Mucosa of rectum (tissue), 2 donors: ENCODE results near the gene ACSBG1.

Experiments used
- H3K27ac ChIP-seq, 2 donors: one replicate each; pipeline ENCODE4 v1.7.0; 2013; ENCODE audit warnings: inconsistent platforms in 2 of 2, low read depth in 2 of 2, low read length in 2 of 2
- H3K27me3 ChIP-seq, 2 donors: one replicate each; pipeline ENCODE4 v1.7.0; 2013; ENCODE audit warnings: low read length in 2 of 2; ENCODE audit not compliant: control insufficient read depth in 2 of 2, insufficient read depth in 2 of 2
- H3K36me3 ChIP-seq, 2 donors: one replicate each; pipeline ENCODE4 v1.7.0; 2013; ENCODE audit warnings: low read length in 2 of 2; ENCODE audit not compliant: control insufficient read depth in 2 of 2, insufficient read depth in 2 of 2
- H3K4me1 ChIP-seq, 2 donors: one replicate each; pipeline ENCODE4 v1.7.0; 2013; ENCODE audit warnings: low read length in 2 of 2, mild to moderate bottlenecking in 1 of 2; ENCODE audit not compliant: control insufficient read depth in 2 of 2, insufficient read depth in 2 of 2
- H3K4me3 ChIP-seq, 2 donors: one replicate each; pipeline ENCODE4 v1.7.0; 2013; ENCODE audit warnings: low read length in 2 of 2
- H3K9ac ChIP-seq, 2 donors: one replicate each; pipeline ENCODE4 v1.7.0; 2013; ENCODE audit warnings: low read length in 2 of 2, low read depth in 1 of 2, mild to moderate bottlenecking in 1 of 2
- H3K9me3 ChIP-seq, 2 donors: one replicate each; pipeline ENCODE4 v1.7.0; 2013; ENCODE audit warnings: low read length in 2 of 2; ENCODE audit not compliant: control insufficient read depth in 2 of 2
- donor health status: healthy.
- donor health status: Normal muscosa, but diverticular disease.

Gene ACSBG1

GRCh38 chr15:78192826-78193594 is 41.4 kb downstream of the ACSBG1 start:
- no peaks in the 10 kb centered on the region for H3K9me3 ChIP-seq
- no peaks in the 10 kb centered on the region for H3K36me3 ChIP-seq
- no peaks in the 10 kb centered on the region for H3K4me1 ChIP-seq
- H3K27me3 ChIP-seq: no peaks in the 10 kb centered on the region
- no peak overlapping the region for H3K27ac ChIP-seq
- H3K4me3 ChIP-seq: no peak overlapping the region
- no peak overlapping the region for H3K9ac ChIP-seq

DNA sequence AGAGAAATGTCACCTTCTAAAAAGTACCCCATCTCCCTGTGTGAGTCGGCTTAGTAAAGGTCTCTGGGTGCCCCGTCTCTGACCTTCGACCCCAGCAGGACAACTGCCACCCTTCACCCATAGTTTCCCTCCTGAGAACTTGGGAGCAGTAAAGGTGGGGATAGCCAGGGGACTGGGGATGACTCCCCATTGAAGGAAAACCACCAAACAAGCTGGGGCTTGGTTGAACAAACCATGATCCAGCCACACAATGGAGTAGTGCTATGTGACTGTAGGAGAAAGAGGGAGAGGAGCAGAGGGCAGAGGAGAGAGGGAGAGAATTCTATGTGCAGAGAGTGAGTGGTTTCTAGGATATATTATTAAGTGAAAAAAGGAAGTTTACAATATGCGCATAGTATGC is 51.5 kb downstream of the ACSBG1 start:
- no peak overlapping the region for H3K4me3 ChIP-seq
- no peaks in the 10 kb centered on the region for H3K27me3 ChIP-seq
- no peaks in the 10 kb centered on the region for H3K4me1 ChIP-seq
- H3K9ac ChIP-seq: no peak overlapping the region
- no peak overlapping the region for H3K27ac ChIP-seq
- H3K36me3 ChIP-seq: no peaks in the 10 kb centered on the region
- H3K9me3 ChIP-seq: no peaks in the 10 kb centered on the region

DNA sequence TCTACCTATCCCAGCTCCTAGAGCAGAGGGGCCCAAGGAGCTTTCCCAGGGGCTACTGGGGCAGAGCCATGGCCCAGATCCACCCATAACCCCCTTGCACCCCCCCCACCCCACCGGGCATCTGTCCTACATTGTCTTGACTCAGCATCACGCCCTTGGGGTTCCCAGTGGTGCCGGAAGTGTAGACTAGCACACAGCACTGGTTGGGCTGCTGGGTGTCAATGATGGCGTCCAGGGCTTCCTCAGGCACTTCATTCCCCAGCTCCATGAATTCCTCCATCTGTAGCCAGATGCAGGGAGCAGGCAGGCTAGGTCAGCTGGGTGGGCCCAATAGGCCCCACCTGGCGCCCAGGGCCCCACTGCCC is 52.0 kb downstream of the ACSBG1 start:
- no peaks in the 10 kb centered on the region for H3K9me3 ChIP-seq
- H3K27me3 ChIP-seq: no peaks in the 10 kb centered on the region
- H3K27ac ChIP-seq: no peak overlapping the region
- H3K9ac ChIP-seq: no peak overlapping the region
- no peaks in the 10 kb centered on the region for H3K4me1 ChIP-seq
- no peak overlapping the region for H3K4me3 ChIP-seq
- H3K36me3 ChIP-seq: no peaks in the 10 kb centered on the region

DNA sequence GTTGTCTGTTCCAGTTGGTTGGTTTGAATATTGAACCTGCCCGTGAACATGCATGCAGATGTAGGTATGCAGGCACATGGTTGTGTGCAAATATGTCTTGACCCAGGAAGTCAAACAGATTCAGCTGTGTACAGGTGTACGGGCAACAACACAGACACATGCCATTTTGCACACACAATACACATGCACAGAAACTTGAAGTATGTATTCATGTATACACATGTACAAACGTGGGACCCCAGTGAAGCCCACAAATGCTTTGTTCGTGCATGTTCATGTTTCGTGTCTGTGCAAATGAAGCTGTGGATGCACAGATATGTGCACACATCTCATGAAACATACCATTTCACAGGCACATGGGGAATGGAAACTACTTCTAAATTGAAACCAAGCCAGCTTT is 54.5 kb downstream of the ACSBG1 start:
- Histone ChIP-seq H3K4me1 (no peaks in the 10 kb centered on the region), H3K9me3 (no peaks in the 10 kb centered on the region), H3K36me3 (no peaks in the 10 kb centered on the region), H3K9ac (no peak overlapping the region), H3K27ac (no peak overlapping the region), H3K27me3 (no peaks in the 10 kb centered on the region), H3K4me3 (no peak overlapping the region)

DNA sequence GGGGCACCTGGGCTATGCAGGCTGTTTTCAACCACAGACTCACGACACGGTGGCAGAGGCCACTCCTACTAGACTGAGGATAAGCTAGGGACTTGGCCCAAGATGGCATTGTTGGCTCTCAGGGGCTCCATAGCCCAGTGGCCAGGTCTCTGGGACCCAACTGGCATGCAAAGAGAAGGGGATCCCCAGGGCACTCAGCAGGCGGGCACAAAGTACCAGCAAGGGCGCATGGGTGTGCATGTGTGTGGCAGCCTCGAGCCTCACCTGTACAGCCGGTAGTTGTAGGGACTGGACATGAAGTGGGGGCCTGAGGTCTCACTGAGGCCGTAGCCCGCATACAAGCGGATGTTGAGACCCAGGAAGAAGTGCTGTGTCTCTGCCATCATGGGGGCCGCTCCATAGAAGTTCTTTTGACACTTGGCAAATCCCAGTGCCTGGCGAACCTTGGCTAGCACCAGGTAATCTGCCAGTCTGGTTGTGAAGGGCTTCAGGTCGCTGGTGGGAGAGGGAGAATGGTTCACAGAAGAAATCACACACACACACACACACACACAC is 55.0 kb downstream of the ACSBG1 start:
- Histone ChIP-seq H3K9me3 (no peaks in the 10 kb centered on the region), H3K4me3 (no peak overlapping the region), H3K27ac (no peak overlapping the region), H3K4me1 (peaks cover 0 to 4% of the 10 kb centered on the region in 2 donors), H3K9ac (no peak overlapping the region), H3K27me3 (no peaks in the 10 kb centered on the region), H3K36me3 (no peaks in the 10 kb centered on the region)

DNA sequence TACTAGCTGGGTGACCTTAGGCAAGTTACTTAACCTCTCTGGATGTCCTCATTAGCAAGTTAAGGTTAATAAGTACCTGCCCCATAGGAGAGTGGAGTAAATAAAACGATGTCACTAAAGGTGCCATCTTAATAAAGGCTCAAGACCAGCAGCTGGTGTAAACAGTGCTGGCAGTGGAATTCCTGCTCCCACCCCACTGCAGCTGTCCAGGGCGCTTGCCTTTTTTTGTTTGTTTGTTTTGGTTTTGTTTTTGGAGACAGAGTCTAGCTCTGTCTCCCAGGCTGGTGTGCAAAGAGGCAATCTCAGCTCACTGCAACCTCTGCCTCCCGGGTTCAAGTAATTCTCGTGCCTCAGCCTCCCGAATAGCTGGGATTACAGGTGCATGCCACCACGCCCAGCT is 56.3 kb downstream of the ACSBG1 start:
- Histone ChIP-seq H3K27me3 (no peaks in the 10 kb centered on the region), H3K36me3 (no peaks in the 10 kb centered on the region), H3K9me3 (no peaks in the 10 kb centered on the region), H3K9ac (no peak overlapping the region), H3K4me1 (peaks cover 4 to 8% of the 10 kb centered on the region in 2 donors), H3K27ac (no peak overlapping the region), H3K4me3 (no peak overlapping the region)

- Histone ChIP-seq H3K9me3 (no peaks in the 10 kb centered on the region), H3K27me3 (no peaks in the 10 kb centered on the region), H3K9ac (no peak overlapping the region), H3K27ac (no peak overlapping the region), H3K4me3 (no peak overlapping the region), H3K4me1 (peaks cover 4 to 8% of the 10 kb centered on the region in 2 donors), H3K36me3 (peaks cover 3 to 4% of the 10 kb centered on the region in 2 donors)
Observed at GRCh38 chr15:78177447-78177873, 56.9 kb downstream of the ACSBG1 start.

DNA sequence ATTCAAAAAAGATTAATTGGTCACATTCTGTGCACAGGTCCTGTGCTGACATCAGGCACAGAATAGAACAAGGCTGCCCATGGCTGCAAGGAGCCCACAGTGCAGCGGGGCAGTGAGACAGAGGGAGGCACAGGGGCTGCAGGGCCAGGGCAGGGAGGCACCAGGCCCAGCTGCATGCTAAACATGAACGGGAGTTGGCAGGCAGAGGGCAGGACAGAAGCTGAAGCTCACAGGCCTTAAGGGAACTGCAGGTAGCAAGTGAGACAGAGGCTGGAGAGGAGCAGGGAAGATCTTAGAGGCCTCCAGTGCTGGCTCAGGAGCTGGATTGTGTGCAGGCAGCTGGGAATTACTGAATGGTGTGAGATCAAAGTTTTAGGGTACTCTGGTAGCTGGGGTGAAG is 59.0 kb downstream of the ACSBG1 start:
- Histone ChIP-seq H3K4me3 (no peak overlapping the region), H3K36me3 (peaks cover 20 to 24% of the 10 kb centered on the region in 2 donors), H3K9ac (no peak overlapping the region), H3K4me1 (peaks cover 4 to 8% of the 10 kb centered on the region in 2 donors), H3K27me3 (no peaks in the 10 kb centered on the region), H3K9me3 (no peaks in the 10 kb centered on the region), H3K27ac (no peak overlapping the region)

GRCh38 chr15:78174401-78174800 is 60.0 kb downstream of the ACSBG1 start:
- Histone ChIP-seq H3K4me1 (peaks cover 4 to 8% of the 10 kb centered on the region in 2 donors), H3K4me3 (no peak overlapping the region), H3K27me3 (no peaks in the 10 kb centered on the region), H3K9me3 (no peaks in the 10 kb centered on the region), H3K36me3 (peaks cover 29 to 33% of the 10 kb centered on the region in 2 donors), H3K9ac (no peak overlapping the region), H3K27ac (no peak overlapping the region)

DNA sequence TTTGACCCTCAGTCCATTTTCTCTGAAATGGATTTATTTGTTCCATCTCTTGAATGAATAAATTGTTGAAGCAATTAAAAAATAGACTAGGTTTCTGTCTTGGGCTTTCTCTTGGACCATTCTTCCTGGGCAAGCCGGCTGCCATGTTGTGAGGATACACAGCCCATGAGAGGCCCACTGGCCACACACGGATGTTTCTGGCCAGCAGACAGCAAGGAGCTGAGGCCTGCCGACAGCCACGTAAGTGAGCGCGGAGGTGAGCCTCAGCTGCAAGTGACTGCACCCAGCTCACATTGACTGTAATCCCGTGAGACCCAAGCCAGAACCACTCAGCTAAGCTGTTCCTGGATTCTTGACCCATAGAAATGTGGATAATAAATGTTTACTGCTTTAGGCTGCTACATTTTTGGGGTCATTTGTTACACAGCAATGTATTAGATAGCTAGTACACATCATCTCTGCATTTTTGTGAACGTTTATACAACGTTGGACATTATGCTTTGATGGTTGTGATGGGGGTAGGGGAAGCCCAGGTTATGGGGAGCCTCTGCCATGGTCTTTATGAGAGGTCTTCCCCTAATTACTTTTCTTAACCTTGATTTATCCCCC is 62.4 kb downstream of the ACSBG1 start:
- Histone ChIP-seq H3K36me3 (peaks cover 41 to 53% of the 10 kb centered on the region in 2 donors), H3K9ac (no peak overlapping the region), H3K4me3 (no peak overlapping the region), H3K27me3 (no peaks in the 10 kb centered on the region), H3K27ac (peak overlapping the region in 1 of 2 donors; percentile 38), H3K9me3 (no peaks in the 10 kb centered on the region), H3K4me1 (peaks cover 4 to 8% of the 10 kb centered on the region in 2 donors)
